Amniotic epithelial cell (primary cell): ENCODE results near the gene BACE2.
"Not testable (repeated sequence)": the region's sequence is repeated elsewhere in the genome, so short reads cannot be mapped to it uniquely, and the experiment has no call there.

Source experiments
- DNase-seq: peaks from one replicate; pipeline ENCODE4 v3.0.0-alpha.2; 2010; ENCODE audit warnings: low read depth

The BACE2 gene

DNA sequence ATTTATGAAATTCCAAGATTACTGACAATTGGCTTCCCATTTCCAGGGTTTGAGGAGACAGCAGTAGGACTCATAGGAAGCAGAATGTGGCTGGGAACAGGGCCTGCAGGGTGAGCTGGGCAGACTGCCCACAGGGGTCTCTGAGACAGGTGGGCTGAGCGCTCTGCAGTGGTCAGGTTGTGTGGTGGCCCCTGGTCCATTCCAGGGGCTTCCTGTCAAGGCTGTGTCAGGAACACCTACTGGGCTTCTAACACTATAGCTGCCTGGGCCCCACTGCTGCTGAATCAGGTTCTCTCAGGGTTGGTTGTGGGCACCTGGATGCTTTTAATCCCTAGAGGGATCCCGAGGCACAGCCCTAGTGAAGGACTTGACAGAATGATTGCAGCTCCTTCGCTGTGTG lies 72.1 kb downstream of the BACE2 start:
- DNase-seq = no peak

GRCh38 chr21:41241341-41241740 lies 73.4 kb downstream of the BACE2 start:
- DNase-seq = no peak

DNA sequence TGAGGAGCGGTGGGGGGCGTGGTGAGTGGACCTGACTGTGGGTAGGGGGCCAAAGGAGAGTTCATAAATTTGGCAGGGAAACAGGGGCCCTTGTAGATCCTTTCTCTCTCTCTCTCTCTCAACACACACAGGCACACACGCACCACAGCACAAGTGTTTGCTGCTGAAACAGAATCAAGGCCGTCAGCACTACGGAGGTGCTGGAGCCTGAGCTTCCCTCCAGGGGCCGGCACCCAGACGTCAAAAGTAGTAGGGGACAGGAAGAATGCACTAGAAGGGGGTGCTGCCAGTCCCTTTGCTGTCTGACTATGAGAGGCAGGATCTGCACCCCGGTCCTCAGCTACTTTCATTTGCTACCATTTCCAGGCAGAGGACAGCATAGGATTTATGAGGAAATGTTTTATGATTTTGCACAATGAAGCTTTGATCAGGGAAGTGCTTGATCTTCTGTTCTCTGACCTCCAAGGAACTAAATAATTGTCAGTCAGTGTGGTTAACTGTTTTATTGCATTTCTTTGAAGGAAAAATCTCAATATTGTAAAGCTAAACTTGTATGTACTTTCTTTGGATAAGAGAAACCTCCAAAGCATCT lies 74.4 kb downstream of the BACE2 start:
- DNase-seq = no peak

DNA sequence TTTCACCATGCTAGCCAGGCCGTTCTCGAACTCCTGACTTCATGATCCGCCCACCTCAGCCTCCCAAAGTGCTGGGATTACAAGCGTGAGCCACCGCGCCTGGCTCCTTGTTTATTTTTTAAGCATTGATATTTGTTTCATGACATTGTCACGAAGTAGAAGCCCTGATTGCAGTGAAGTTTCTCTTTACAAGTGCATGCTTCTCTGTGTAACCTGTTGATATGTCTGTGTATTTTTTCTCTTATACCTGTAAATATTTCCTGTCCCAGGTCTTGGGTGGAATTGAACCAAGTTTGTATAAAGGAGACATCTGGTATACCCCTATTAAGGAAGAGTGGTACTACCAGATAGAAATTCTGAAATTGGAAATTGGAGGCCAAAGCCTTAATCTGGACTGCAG lies 75.1 kb downstream of the BACE2 start:
- DNase-seq = no peak

DNA sequence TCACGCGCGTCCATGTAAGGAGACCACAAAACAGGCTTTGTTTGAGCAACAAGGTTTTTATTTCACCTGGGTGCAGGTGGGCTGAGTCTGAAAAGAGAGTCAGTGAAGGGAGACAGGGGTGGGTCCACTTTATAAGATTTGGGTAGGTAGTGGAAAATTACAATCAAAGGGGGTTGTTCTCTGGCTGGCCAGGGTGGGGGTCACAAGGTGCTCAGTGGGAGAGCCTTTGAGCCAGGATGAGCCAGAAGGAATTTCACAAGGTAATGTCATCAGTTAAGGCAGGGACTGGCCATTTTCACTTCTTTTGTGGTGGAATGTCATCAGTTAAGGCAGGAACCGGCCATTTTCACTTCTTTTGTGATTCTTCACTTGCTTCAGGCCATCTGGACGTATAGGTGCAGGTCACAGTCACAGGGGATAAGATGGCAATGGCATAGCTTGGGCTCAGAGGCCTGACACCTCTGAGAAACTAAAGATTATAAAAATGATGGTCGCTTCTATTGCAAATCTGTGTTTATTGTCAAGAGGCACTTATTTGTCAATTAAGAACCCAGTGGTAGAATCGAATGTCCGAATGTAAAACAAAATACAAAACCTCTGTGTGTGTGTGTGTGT lies 76.4 kb downstream of the BACE2 start:
- DNase-seq = not testable (repeated sequence)

- no peak for DNase-seq
These were observed 77.7 kb downstream of the BACE2 start for GRCh38 chr21:41245509-41246135.

DNA sequence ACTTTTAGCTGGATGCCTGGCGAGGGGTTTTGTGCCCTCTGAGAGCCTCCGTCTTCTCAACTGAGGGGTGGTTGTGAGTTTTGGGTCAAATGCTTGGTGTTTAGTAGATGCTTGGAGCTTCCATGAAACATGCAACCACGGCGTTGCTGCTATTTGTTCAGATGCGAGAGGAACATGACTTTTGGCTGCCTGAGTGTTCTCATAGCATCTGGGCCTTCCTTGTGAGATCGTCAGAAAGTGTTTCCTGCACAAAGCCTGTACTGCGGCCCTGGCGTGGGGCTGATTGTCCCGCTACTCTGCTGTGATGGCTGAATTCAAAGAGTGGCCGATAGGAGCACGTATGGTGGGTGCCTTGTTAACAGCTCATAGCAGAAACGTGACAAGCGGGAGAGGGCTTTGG lies 78.8 kb downstream of the BACE2 start:
- DNase-seq = no peak

GRCh38 chr21:41247561-41248545 lies 79.9 kb downstream of the BACE2 start:
- no peak for DNase-seq

DNA sequence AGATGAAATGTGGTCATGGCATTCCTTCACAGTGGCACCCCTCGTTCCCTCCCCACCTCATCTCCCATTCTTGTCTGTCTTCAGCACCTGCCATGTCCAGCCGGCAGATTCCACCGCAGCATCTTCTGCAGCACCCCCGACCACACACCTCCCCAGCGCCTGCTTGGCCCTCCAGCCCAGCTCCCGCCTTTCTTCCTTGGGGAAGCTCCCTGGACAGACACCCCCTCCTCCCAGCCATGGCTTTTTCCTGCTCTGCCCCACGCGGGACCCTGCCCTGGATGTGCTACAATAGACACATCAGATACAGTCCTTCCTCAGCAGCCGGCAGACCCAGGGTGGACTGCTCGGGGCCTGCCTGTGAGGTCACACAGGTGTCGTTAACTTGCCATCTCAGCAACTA lies 81.5 kb downstream of the BACE2 start:
- no peak for DNase-seq

DNA sequence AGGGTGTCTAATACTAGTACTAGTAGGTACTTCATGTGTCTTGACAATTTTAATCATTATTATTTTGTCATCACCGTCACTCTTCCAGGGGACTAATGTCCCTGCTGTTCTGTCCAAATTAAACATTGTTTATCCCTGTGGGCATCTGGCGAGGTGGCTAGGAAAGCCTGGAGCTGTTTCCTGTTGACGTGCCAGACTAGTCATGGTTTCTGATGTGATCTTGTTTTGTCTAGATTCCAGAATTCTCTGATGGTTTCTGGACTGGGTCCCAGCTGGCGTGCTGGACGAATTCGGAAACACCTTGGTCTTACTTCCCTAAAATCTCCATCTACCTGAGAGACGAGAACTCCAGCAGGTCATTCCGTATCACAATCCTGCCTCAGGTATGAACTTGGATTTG lies 82.6 kb downstream of the BACE2 start:
- no peak for DNase-seq

- no peak for DNase-seq
These were observed 84.1 kb downstream of the BACE2 start for GRCh38 chr21:41251961-41252642.

- DNase-seq = no peak
These were observed 86.2 kb downstream of the BACE2 start for GRCh38 chr21:41254090-41254700.

GRCh38 chr21:41255190-41255589 lies 87.2 kb downstream of the BACE2 start:
- DNase-seq = no peak

- not testable (repeated sequence) for DNase-seq
These were observed 88.3 kb downstream of the BACE2 start for GRCh38 chr21:41256231-41256630.

DNA sequence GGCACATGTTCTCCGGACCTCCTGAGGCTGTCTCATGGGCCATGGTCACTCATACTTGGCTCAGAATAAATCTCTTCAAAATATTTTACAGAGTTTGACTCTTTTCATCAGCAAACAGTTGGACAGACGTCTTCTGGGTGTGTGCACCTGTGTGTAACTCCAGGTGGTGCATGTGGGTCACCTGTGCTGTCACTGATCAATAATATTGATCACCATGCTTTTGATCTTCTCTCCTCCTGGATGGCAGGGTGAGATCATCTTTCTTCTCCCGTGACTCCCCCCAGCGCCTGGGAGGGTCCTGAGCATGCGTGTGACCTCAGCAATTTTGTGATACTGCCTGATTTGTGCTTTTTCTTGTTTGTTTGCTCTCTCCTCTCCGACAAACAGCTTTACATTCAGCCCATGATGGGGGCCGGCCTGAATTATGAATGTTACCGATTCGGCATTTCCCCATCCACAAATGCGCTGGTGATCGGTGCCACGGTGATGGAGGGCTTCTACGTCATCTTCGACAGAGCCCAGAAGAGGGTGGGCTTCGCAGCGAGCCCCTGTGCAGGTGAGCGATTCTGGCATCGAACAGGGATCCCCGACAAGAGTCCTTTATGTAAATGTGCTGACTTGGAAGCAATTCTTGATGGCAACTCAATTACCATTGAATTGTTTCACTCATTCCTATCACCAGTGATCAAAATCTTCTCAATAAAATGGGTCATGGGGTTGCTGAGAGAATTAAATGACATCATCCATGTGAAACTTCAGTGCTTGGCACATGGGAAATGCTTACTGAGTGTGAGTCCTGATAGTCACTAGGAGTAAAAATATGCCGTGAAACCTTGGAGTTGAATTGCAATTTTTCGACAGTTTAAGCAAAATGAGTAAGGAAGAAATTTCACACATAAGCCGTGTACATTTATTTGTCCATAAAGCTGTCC lies 89.1 kb downstream of the BACE2 start:
- no peak for DNase-seq

DNA sequence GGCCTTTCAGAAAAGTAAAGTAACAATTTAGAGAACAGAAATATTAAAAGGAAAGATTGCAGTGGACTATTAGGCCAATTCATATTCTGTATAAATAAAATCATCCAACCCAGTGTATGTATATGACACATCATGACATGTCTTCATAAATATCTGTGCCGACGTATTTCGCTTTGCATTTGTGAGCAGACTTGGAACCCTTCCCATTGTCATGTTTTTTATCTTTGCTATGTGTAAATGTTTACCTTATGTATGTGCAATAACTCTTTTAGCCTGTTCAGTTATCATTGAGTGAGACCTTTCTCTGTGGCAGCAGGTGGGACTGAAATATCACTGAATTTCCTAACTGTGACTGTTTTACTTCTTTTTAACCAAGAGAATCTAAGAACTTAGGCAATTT lies 90.7 kb downstream of the BACE2 start:
- DNase-seq = no peak

- DNase-seq = no peak
These were observed 92.5 kb downstream of the BACE2 start for GRCh38 chr21:41260428-41260827.

GRCh38 chr21:41267346-41267745 lies 99.4 kb downstream of the BACE2 start:
- no peak for DNase-seq

- no peak for DNase-seq
These were observed 101.6 kb downstream of the BACE2 start for GRCh38 chr21:41269535-41269934.

DNA sequence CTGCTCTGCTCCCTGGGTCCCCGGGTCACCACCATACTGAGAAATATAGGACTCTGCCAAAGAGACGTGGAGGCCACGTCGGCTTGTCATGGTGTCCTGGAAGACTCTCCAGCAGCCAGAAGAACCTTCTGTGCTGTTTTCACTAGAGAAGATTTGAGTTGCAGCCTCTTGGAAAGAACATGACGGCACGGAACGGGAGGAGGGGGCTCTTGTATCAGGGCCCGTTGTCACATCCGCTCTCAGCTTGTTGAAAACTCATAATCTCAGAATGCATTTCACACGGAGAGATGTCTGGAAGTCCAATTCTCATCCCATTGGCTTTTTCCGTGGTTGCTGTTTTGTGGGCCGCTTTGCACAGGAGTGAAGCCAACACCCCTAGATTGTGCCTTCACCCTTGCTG lies 109.2 kb downstream of the BACE2 start:
- no peak for DNase-seq
